H1 (cell line): Measurements from ENCODE around the gene SMTNL2. TPM values are rescaled to one million over a fixed set of nuclear protein-coding genes. Genes with fewer than 3 reads are reported as not detected.
A peak's percentile ranks its signal among the peaks of the same experiment; 100 is the strongest.

Source experiments
- CREB1 ChIP-seq: IDR thresholded peaks from 2 replicates; pipeline ENCODE4 v1.6.1; 2012; ENCODE audit warnings: inconsistent platforms
- GABPA ChIP-seq: IDR thresholded peaks from 2 replicates; pipeline ENCODE4 v1.6.1; 2011; ENCODE audit warnings: mild to moderate bottlenecking, low read length, moderate library complexity, borderline replicate concordance; ENCODE audit not compliant: insufficient read depth
- JUND ChIP-seq: IDR thresholded peaks from 2 replicates; pipeline ENCODE4 v1.6.1; 2011; ENCODE audit warnings: mild to moderate bottlenecking, improper control_type of control experiment, low read length
- RAD21 ChIP-seq, 2 experiments: IDR thresholded peaks in 1 of 2; conservative IDR thresholded peaks in 1 of 2; 2 replicates each; pipeline ENCODE4 v1.6.1; 2011; ENCODE audit warnings: low read depth in 2 of 2, low read length in 2 of 2, improper control_type of control experiment in 1 of 2, inconsistent platforms in 1 of 2, mild to moderate bottlenecking in 1 of 2, moderate library complexity in 1 of 2
- polyA plus RNA-seq, 7 experiments: library from polyadenylated mRNA; depleted of rRNA in 3 of 7; stranded (reverse) in 5 of 7; unstranded in 2 of 7; fragments of >200 nt in 5 of 7; fragments of 200-250 nt in 2 of 7; gene quantifications; 1 replicate in 5 of 7; 2 replicates in 1 of 7; 4 replicates in 1 of 7; pipeline versions ENCODE4 v1.2.1 to v1.2.3, GENCODE V29; 2011 to 2013; ENCODE audit warnings: missing spikeins in 2 of 7, mixed read lengths in 2 of 7
- total RNA-seq: library from RNA; stranded (reverse); fragmentation: NEBNext Ultra II Directional; extraction: Animal tissue kit (Norgen Biotek cat#: 25700); gene quantifications from 2 replicates; pipeline ENCODE4 v1.2.1, GENCODE V29; 2021

Gene SMTNL2
- total and polyA plus RNA-seq, 2 of the 8 experiments (the other 6 are each of a cell fraction or from before 2014, with no cell fraction given): 3.6 to 4.5 TPM

DNA sequence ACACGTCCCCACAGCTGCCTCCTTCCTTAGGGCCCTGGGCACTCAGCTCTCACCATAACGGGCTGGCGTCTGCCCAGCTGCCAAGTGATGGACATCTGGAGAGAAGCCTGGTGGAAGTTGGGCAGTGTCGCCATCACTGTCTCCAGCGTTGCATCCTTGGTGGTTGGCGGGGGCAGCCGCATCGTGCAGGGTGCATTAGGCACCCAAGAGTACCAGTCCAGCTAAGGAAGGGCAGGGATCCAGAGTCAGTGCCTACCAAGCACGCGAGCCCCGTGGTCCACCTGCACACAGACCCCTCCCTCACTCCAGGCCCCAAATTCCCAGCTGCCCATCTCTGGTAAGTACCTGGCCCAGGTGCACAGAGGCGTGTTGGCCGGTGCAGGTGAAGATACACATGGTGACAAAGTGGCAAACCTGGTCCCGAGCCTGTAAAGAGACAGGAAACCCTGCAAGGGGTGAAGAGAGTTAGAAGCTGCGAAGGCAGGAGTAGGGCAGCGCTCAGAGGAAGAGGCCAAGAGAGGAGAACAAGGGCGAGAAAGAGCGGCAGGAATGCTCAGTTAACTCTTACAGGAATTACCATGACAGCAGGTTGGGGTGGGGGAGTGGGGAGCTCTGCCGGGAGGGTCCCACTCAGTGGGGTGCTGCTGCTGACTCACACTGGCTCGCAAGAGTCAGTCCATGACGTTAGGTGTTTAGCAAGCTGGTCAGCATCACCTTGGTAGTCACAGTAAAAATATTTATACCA, 47.7 kb downstream of the SMTNL2 start (continued):
- TF ChIP-seq GABPA: no peak
- TF ChIP-seq JUND: peak; percentile 79; the same call in 1 of the 2 replicates
- TF ChIP-seq RAD21 (IDR thresholded peaks at IDR 0.05 in 1 of 2, conservative IDR thresholded peaks at IDR 0.05 in 1 of 2; ENCODE audit: low read depth in 2 of 2, low read length in 2 of 2): no peak
- peak; percentile 26; the same call in 1 of the 2 replicates for TF ChIP-seq CREB1
- TF ChIP-seq, all 59 proteins: peak for 6
